Kidney epithelial cell (primary cell): ENCODE results near the gene SLC38A3. TPM values are rescaled to one million over a fixed set of nuclear protein-coding genes. Genes with fewer than 3 reads are reported as not detected.

Experiments used
- DNase-seq: peaks from one replicate; pipeline ENCODE4 v3.0.0-alpha.2; 2010; ENCODE audit warnings: low read depth
- H3K27me3 ChIP-seq: 2 replicates; pipeline ENCODE4 v1.6.0; 2011; ENCODE audit warnings: low read length; ENCODE audit not compliant: control insufficient read depth, insufficient read depth
- H3K36me3 ChIP-seq: 2 replicates; pipeline ENCODE4 v1.5.1; 2011; ENCODE audit warnings: low read length; ENCODE audit not compliant: control insufficient read depth, insufficient read depth
- H3K4me3 ChIP-seq: 2 replicates; pipeline ENCODE4 v1.5.1; 2011; ENCODE audit warnings: low read depth, mild to moderate bottlenecking, control low read depth, low read length
- total RNA-seq: library from RNA; depleted of rRNA; stranded (reverse); fragments of >200 nt; gene quantifications from 2 replicates; pipeline ENCODE4 v1.2.3, GENCODE V29; 2015
- TF ChIP-seq, protein P1 (sequence below): IDR thresholded peaks from 2 replicates; pipeline ENCODE4 v1.5.1; 2011; ENCODE audit warnings: mild to moderate bottlenecking, moderate library complexity, low read length, control low read depth, inconsistent platforms; ENCODE audit not compliant: insufficient read depth, poor library complexity, severe bottlenecking

SLC38A3 gene
- total RNA-seq, 1 donor from 2014 or later, result 0.13 TPM

DNA sequence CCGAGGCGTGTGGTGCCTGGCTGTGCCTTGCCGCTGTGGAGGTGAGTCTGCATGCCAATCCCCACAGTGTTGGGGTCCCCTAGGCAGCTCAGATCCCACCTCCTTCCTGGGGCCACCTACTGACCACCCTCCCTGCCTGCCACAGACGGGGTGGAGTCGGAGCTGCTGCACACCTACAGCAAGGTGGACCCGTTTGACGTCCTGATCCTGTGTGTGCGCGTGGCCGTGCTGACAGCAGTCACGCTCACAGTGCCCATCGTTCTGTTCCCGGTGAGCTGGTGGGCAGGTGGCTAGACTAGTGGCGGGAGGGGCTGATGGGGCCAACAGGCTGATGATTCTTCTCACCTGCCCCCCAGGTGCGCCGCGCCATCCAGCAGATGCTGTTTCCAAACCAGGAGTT lies 13.4 kb downstream of the SLC38A3 start:
- peaks cover 17% of the 10 kb centered on the region for H3K27me3 ChIP-seq
- no peak for DNase-seq
- H3K36me3 ChIP-seq, result no peaks in the 10 kb centered on the region
- TF ChIP-seq, protein P1, sequence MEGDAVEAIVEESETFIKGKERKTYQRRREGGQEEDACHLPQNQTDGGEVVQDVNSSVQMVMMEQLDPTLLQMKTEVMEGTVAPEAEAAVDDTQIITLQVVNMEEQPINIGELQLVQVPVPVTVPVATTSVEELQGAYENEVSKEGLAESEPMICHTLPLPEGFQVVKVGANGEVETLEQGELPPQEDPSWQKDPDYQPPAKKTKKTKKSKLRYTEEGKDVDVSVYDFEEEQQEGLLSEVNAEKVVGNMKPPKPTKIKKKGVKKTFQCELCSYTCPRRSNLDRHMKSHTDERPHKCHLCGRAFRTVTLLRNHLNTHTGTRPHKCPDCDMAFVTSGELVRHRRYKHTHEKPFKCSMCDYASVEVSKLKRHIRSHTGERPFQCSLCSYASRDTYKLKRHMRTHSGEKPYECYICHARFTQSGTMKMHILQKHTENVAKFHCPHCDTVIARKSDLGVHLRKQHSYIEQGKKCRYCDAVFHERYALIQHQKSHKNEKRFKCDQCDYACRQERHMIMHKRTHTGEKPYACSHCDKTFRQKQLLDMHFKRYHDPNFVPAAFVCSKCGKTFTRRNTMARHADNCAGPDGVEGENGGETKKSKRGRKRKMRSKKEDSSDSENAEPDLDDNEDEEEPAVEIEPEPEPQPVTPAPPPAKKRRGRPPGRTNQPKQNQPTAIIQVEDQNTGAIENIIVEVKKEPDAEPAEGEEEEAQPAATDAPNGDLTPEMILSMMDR, result no peak
- no peak overlapping the region for H3K4me3 ChIP-seq

GRCh38 chr3:50219285-50219684 lies 14.2 kb downstream of the SLC38A3 start:
- H3K27me3 ChIP-seq, result peaks cover 20% of the 10 kb centered on the region
- H3K36me3 ChIP-seq, result no peaks in the 10 kb centered on the region
- TF ChIP-seq, protein P1, result no peak
- no peak for DNase-seq
- no peak overlapping the region for H3K4me3 ChIP-seq

GRCh38 chr3:50220109-50220508 lies 15.0 kb downstream of the SLC38A3 start:
- TF ChIP-seq, protein P1, result no peak
- Histone ChIP-seq H3K4me3 (no peak overlapping the region), H3K27me3 (peaks cover 24% of the 10 kb centered on the region), H3K36me3 (no peaks in the 10 kb centered on the region)
- no peak for DNase-seq

DNA sequence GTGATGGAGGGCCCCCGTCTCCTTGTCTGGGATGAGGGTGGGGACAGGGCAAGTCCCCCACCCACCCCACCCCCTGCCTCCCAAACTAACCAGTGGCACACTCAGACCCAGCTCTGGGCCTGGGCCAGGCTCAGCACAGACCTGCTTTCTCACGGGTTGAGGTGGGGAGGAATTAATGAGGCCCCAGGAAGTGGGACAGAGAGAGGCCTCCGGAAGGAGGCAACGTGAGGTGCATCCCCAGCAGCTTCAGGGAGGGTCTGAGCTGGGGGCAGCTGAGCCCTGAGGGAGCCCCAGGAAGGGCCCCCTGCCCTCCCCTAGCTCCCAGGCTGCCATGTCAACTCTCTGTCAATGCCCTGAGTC lies 16.0 kb downstream of the SLC38A3 start:
- DNase-seq, result no peak
- Histone ChIP-seq H3K4me3 (no peak overlapping the region), H3K36me3 (no peaks in the 10 kb centered on the region), H3K27me3 (peaks cover 22% of the 10 kb centered on the region)
- TF ChIP-seq, protein P1, result no peak

- Histone ChIP-seq H3K36me3 (no peaks in the 10 kb centered on the region), H3K4me3 (no peak overlapping the region), H3K27me3 (peaks cover 22% of the 10 kb centered on the region)
- no peak for DNase-seq
- TF ChIP-seq, protein P1, result no peak
Observed at GRCh38 chr3:50221411-50222168, 16.5 kb downstream of the SLC38A3 start.

- no peak for DNase-seq
- no peak overlapping the region for H3K4me3 ChIP-seq
Observed at GRCh38 chr3:50222169-50222528, 17.1 kb downstream of the SLC38A3 start.

More at GRCh38 chr3:50222169-50222528, 17.1 kb downstream of the SLC38A3 start:
- Histone ChIP-seq H3K36me3 (no peaks in the 10 kb centered on the region), H3K27me3 (peaks cover 22% of the 10 kb centered on the region)
- TF ChIP-seq, protein P1, result no peak
